Kidney epithelial cell (primary cell): ENCODE data around the gene SKA3. TPM values are rescaled to one million over a fixed set of nuclear protein-coding genes. Genes with fewer than 3 reads are reported as not detected.

Experiments used
- DNase-seq: peaks from one replicate; pipeline ENCODE4 v3.0.0-alpha.2; 2010; ENCODE audit warnings: low read depth
- H3K27me3 ChIP-seq: 2 replicates; pipeline ENCODE4 v1.6.0; 2011; ENCODE audit warnings: low read length; ENCODE audit not compliant: control insufficient read depth, insufficient read depth
- H3K36me3 ChIP-seq: 2 replicates; pipeline ENCODE4 v1.5.1; 2011; ENCODE audit warnings: low read length; ENCODE audit not compliant: control insufficient read depth, insufficient read depth
- H3K4me3 ChIP-seq: 2 replicates; pipeline ENCODE4 v1.5.1; 2011; ENCODE audit warnings: low read depth, mild to moderate bottlenecking, control low read depth, low read length
- CTCF ChIP-seq: IDR thresholded peaks from 2 replicates; pipeline ENCODE4 v1.5.1; 2011; ENCODE audit warnings: mild to moderate bottlenecking, moderate library complexity, low read length, control low read depth, inconsistent platforms; ENCODE audit not compliant: insufficient read depth, poor library complexity, severe bottlenecking
- total RNA-seq: library from RNA; depleted of rRNA; stranded (reverse); fragments of >200 nt; gene quantifications from 2 replicates; pipeline ENCODE4 v1.2.3, GENCODE V29; 2015

SKA3 gene
- total RNA-seq, 1 donor from 2014 or later, result 5.8 TPM

DNA sequence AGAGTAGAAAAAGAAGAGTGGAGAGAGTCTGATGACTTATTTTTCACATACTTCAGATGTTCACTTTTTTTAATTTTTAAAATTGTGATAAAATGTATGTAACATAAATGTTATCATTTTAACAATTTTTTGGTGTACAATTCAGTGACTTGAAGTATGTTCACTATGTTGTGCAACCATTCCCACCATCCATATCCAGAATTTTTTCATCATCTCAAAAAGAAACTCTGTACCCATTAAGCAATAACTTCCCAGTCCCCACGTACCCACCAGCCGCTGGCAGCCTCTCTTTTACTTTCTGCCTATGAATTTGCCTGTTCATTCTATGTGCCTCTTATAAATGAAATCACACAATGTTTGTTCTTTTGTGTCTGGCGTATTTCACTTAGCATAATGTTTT, 43.3 kb downstream of the SKA3 start:
- H3K4me3 ChIP-seq, result no peak overlapping the region
- no peak for TF ChIP-seq CTCF
- H3K36me3 ChIP-seq, result no peaks in the 10 kb centered on the region
- no peak for DNase-seq
- no peaks in the 10 kb centered on the region for H3K27me3 ChIP-seq

DNA sequence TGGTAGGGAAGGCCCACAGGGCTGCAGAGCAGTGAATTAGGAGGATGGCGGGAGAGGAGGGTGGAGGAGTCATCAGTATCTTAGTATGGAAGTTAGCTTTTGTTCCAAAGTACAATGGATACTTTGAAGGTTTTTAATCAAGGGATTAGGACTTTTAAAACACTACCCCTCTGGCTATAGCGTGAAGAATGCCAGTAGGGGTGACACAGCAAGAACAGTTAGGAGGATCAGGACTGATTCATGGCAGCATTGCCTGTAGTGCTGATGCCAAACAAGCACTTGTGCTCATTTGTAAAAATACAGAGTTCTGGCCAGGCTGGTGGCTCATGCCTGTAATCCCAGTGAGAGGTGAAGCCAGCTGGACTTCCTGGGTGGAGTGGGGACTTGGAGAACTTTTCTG, 46.2 kb downstream of the SKA3 start:
- Histone ChIP-seq H3K27me3 (no peaks in the 10 kb centered on the region), H3K36me3 (no peaks in the 10 kb centered on the region), H3K4me3 (no peak overlapping the region)
- DNase-seq, result no peak
- no peak for TF ChIP-seq CTCF

GRCh38 chr13:21124852-21125251, 51.5 kb downstream of the SKA3 start:
- DNase-seq, result peak; percentile 84
- H3K36me3 ChIP-seq, result no peaks in the 10 kb centered on the region
- no peak overlapping the region for H3K4me3 ChIP-seq
- no peaks in the 10 kb centered on the region for H3K27me3 ChIP-seq
- no peak for TF ChIP-seq CTCF

GRCh38 chr13:21123956-21124355, 52.4 kb downstream of the SKA3 start:
- no peak for TF ChIP-seq CTCF
- no peaks in the 10 kb centered on the region for H3K27me3 ChIP-seq
- no peaks in the 10 kb centered on the region for H3K36me3 ChIP-seq
- H3K4me3 ChIP-seq, result no peak overlapping the region
- no peak for DNase-seq

- no peak for TF ChIP-seq CTCF
- DNase-seq, result no peak
- Histone ChIP-seq H3K27me3 (no peaks in the 10 kb centered on the region), H3K36me3 (no peaks in the 10 kb centered on the region), H3K4me3 (no peak overlapping the region)
Measured at GRCh38 chr13:21121616-21122015, 54.7 kb downstream of the SKA3 start.

GRCh38 chr13:21120191-21120590, 56.2 kb downstream of the SKA3 start:
- H3K27me3 ChIP-seq, result no peaks in the 10 kb centered on the region
- H3K4me3 ChIP-seq, result no peak overlapping the region
- no peak for TF ChIP-seq CTCF
- DNase-seq, result no peak
- H3K36me3 ChIP-seq, result no peaks in the 10 kb centered on the region
